Stimulated activated CD4-positive, alpha-beta T cell treated with anti-CD3 and anti-CD28 coated beads, Interleukin-12 subunit alpha, Interleukin-12 subunit beta, amount 100 ng/mL, for 24 hours (primary cell): ENCODE measurements around the gene PEX11A.

Source experiments
- DNase-seq, 2 experiments: peaks; one replicate each; pipeline ENCODE4 v3.0.0-alpha.2; 2020; ENCODE audit warnings: low read depth in 2 of 2

PEX11A gene

DNA sequence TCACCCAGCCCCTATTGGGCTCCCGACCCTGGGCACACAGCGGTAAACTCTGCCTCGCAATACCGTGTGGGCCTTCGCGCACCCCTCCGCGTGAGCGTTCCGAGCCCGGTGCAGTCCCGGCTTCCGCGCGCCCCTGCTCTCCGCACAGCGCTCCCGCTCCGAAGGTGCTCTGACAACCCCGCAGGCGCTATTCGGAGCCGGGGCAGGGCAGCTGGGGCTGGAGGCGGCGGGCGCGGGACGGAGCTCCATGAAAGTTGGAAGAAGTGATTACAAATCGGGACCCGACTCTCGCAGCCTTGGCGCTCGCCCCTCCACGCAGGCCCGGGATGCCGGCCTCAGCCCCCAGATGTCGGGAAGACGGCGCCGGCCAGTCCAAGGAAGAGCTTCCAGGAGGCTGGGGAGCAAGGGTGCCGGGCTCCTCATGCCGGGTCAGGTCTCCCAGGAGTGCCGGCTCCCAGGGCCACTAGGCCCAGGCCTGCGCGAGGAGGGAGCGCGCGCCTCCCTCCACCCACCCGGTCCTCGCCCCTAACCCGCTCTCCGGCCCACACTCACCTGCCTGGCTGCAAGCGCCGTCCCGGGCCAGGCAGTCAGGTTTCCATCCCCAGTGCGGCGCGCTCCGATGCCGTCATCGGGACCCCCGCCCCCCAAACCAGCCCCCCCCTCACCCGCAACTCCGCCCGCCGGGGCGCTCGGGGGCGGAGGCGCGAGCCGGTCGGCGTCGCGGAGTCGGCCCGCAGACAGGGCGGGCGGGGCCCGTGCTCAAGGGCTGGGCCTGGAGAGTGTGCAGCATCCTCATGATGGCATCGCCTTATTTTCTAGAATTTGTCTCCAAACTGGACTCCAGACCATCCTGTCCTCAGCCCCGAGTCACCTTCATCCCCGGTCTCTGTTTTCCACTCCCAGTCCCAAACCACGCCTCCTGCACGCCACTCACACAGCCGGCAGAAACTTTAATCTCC, 35.4 kb downstream of the PEX11A start, which contains the start of gene KIF7:
Gene KIF7, minus strand, starts transcription at position 621 of the 959 bp plus-strand sequence. CDS start 2,537 bp downstream, outside the sequence.
- DNase-seq: peak in 1 of 2 experiments; percentile 7

DNA sequence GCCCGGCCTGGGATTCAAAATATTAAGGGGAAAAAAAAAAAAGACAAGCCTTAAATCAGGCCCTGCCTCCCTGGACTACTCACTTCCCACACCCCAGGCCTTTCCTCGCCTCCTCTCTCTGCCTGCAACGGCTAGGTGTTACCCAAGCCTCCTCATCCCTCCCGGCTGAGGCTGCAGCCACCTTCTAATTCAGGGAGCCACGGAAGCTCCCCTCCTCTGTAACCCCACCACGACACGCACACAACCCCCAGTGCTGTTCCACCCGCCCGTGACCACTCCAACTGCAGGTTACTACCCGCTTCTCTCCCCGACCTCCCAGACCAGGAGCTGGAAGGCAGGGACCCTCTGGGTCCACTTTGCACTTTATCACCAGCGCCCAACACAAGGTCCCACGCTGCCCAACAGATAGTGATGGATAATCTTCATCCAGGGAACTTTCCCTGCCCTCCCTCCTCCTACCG, 36.2 kb downstream of the PEX11A start:
- no peak for DNase-seq

DNA sequence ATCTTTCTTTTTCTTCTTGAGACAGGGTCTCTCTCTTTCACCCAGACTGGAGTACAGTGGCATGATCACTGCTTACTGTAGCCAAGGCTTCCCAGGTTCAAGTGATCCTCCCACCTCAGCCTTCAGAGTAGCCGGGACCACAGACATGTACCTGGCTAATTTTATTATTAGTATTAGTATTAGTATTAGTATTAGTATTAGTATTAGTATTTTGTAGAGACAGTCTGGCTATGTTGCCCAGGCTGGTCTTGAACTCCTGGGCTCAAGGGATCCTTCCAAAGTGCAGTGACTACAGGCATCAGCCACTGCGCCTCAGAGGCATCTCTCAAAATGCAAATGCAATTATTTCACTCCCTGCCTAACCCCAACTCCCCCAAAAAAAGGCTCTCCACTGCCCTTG, 37.0 kb downstream of the PEX11A start:
- no peak for DNase-seq

DNA sequence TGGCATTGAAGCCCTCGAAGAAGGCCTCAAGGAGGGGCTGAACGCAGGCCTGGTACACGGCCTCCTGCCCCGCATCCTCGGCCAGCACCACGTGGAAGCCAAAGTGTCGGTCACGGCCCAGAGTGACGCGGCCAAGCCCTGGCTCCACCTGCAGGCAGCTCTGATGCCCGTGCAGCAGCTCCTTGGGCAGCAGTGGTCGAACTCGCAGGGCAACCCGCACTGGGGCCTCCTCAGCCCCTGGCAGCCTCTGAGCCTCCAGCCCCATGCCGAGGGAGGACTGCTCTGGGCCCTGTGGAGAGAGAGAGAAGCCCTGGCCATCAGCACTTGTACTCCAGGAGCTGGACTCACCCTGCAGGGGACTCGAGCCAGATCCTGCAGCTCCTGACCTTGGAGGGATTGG, 37.9 kb downstream of the PEX11A start:
- no peak for DNase-seq

DNA sequence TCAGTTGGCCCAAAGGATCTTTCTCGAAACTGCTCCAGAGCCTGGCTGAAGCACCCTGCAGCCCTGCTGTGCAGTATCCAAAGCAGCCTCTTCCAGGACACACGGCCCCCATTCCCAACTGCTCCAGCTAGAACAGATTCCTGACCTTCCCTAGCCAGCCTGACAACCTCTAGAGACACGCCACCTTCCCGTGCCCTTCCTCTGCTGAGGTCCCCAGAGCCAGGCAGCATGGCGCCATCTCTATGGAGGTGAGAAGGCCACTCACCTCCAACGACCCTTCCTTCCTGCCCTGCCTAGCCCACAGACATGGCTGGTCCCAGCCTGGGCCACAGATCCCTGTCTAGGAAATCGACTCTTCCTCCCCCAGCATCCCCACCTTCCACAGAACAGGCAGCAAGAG, 38.4 kb downstream of the PEX11A start:
- no peak for DNase-seq

DNA sequence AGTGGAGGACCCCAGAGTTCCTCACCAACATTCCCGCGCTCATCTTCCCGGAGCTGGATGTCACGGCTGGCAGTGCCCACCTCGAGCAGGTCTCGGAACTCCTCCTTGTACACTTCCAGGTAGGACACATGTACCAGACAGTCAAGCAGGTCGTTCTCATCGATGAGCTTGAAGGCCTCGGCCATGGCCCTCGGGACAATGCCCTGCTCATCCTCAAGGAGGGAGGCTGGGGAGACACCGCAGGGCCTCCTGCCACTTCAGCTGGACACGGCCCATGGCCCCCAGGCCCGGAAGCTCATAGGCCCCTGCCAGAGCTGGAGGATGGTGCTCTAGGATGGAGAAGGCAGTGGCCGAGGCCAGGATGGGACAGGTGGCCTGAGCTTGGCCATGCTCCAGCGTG, 40.8 kb downstream of the PEX11A start:
- no peak for DNase-seq

DNA sequence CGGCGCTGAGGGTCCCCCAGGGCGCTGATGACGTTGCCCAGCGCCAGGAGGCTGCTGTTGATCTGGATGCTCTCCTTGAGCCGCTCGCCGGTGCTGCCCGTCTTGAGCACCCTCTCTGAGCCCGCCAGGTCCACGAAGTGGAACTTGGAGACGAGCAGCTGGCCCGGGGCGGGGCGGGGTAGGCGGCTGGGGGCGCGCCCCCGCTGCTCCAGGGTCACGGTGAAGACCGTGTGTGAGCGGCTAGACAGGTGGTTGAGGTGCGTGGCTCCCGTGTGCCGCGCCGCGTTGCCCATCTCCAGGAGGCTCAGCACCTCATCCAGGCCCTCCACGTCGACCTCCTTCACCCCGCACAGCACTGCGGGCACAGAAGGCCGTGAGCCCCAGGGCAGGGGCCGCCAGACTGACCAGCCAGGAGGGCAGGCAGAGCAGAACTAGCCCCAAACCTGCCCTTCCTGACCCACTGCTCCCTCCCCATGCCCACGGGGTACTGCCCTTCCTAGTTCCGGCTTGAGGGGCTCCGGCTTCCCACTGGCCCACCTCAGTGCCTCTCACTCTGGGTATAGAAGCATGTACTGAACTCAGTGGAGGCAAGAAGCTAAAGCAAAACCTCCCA, 41.4 kb downstream of the PEX11A start:
- no peak for DNase-seq

DNA sequence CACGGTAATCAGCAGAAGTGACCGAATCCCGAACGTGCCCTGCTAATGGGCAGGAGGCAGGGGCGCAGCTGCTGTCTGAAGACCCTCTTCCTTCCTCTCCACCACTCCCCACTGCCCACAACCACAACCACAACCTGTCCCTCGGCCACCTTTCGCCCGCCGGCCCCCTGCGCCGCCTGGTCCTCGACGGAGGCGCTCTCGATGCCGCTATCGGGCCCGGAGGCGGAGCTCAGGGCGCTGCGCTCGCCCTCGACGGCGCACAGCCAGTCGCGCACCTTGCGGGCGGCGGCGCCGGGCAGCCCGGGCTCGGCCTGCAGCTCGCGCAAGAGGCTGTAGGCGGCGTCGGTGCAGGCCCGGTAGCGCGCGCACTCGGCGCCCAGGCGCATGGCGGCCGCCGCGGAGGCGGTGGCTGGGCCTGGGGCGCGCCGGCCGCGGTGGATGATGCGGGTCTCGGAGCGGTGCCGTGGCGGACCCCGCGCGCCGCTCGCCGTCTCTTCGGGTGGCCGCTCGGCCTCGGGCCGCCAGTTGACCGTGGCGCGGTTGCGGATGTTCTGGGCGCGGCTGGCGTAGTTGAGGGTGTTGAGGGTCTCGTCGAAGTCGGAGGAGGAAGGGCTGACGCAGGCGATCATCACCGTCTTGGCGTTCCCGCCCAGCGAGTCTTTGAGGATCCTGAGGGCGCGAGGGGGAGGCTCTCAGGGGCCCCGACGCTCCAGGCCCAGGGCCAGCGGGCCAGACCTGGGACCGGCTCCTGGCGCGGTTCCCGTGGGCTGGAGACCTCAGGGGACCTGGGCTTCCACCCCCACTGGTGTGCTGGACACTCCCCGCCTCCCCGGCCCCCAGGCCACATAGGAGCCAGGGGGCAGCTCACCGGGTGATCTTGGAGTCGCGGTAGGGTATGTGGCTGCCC, 42.2 kb downstream of the PEX11A start:
- DNase-seq: no peak

DNA sequence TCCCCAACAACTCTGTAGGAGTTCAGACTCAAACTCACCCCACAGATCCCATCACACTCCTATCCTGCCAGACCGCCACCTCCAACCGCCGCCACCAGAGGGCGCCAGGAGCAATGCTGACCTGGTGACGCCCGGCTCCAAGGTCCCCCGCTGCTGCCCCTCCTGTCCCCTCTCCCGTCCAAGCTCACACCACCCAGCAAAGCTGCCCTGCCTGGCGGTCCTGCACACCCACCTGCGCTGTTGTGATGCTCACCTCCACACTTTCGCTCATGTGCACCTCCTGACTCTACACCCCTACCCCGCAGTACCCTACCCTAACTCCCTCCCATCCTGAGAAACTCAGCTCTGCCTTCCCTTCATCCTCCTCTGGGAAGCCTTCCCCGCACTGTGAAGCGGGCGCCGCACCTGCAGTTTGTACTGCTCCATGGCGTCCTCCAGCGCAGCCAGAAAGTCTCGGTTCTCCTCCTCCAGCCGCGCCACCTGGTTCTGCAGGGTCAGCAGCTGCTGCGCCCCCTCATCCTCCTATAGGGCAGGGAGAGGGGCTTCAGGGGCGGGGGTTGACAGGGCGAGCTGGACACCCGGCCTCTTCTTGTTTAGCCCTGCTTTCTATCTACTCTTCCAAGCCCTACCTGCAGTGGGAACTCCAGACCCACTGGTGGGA, 43.2 kb downstream of the PEX11A start:
- DNase-seq: peak in 1 of 2 experiments; percentile 71

DNA sequence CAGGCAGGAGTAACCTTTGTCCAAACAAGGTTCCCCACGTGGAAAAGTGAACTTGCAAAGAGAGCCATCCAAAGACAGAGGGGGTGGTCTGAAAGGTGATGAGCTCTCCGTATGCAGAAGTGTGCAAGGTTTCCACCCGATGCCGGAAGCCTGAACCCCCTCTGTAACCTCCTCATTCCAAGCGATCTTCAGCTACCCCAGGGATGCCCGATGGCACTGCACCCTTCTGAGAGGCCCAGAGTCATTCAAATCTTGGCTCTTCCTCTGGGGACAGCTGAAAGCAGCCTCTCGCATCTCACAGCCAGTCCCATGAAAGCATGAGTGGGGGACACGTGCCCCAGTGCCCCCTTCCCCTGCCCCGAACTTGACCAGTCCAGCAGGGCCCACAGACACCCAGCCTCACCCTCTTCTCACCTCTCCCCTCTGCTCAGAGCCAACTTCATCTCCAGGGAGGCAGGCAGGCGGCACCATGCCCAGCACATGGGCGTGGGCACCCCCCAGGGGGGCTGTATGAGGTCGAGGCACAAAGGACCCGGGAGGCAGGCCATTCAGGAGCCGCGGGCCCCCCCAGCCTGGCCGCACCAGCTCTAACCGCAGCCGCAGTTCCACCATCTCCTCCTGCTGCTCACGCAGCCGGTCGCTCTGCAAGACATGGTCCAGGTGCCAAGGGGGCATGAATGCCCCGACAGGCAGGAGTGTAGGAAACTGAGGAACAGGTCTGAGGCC, 44.0 kb downstream of the PEX11A start:
- DNase-seq: no peak

DNA sequence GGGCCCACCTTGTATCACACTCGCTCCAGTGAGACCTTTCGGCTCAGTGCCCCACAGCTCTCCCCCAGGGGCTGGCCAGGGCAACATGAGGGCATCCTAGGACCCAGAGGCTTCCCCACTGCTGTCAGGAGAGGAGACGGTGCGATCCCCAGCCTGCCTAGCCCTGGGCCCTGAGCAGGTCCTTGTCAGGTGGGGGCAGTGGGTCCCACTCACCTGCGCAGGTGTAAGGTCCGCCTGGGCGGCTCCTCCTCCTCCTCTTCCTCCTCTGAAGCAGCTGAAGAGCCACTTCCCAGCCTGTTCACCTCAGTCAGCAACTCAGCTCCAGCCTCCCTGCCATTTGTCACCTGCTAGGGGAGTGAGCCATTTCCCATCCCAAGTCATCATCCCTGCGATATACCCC, 44.9 kb downstream of the PEX11A start:
- DNase-seq: no peak

DNA sequence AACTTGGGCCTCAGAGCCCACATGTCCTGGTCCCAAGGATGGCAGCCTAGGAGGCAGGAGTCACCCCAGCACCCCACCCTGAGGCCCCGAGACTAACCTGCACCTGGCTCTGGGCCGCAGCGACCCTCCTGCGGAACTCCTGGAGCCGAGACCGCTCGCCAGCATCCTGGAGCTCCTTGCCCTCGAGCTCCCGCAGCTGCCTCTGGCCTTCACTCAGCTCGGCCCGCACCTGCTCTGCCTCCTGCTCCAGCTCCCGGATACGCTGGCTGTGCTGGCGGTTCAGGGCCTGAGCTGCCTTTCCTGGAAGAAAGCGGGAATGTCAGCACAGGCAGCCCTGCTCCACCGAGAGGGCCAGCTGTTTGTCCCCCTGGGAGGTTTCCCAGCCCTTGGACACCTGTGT, 48.4 kb downstream of the PEX11A start:
- DNase-seq: no peak

DNA sequence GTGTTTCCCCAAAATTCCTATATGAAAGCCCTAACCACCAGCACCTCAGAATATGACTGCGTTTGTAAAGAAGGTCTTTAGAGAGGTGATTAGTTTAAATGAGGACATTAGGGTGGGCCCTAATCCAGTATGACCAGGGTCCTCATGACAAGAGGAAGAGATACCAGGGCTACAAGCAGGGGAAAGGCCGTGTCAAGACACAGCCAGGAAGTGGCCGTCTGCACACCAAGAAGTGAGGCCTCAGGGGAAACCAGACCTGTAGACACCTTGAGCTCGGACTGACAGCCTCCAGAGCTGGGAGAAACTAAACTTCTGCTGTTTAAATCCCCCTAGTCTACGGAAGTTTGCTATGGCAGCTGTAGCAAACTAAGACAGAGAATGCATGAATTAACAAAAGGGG, 49.5 kb downstream of the PEX11A start:
- DNase-seq: no peak

DNA sequence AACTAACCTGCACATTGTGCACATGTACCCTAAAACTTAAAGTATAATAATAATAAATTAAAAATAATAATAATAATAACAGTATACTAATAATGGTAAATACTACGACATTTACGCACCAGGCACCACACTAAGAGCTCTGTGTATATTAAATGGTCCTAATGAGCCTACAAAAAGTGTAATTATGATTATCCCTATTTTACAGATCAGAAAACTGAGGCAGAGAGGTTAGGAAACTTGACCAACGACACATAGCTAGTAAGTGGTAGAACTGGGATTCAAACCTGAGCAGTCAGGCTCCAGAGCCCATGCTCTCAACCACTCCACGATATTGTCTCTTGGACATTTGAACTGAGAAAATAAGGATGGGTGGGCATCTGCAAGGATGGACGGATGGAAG, 50.3 kb downstream of the PEX11A start:
- DNase-seq: no peak

DNA sequence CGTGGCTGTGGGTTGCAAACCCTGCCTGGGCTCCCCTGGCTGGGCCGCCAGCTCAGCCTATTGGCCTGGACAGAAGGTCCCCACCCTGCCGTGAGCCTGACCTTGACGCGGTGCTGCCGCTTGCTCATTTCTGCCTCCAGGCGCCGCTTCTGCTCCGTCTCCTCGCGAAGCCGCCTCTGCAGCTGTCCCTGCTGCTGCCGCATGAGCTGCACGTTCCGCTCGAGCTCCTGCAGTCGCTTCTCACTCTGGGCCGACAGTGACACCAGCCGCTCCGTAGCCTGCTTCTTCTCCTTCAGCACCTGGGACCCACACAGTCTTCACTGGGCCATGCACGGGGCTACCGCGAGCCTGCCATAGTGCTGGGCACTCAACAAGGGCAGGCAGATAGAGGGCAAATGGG, 57.0 kb downstream of the PEX11A start:
- DNase-seq: no peak

DNA sequence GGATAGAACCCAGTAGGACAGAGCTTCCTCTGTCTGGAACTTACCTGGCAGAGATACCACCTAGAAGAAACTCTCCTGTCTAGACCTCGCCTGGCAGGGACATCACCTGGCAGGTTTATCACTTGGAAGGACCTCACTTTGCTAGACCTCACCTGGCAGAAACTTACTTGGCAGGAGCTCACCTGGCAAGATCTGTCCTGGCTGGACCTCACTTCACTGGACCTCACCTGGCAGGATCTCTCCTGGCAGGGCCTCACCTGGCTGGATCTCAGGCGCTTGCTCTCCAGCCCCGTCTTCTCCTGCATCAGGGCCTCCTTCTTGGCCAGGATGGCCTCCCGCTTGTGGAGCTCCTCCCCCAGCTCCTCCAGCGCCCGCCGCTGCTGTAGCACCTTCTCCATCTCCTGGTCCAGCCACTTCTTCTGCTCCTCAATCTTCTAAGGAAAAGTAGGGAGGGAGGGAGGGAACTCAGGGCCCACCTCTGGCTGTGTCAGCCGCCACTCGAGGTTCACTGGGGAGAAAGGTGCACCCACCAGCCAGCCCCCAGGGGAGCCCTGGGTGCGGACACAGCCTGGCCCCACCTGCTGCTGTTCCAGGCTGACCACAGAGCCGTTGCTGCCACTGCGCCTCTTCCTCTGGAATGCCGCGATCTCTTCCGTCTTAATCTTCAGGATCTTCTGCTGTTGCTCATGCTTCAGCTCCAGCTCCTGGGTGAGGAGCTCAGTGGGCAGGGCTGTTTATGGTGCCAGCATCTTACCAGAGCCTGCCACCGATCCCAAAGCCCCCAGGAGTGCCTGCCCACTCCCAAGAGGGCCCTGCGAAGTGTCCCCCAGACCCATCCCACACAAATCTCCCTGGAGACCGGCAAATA, 57.8 kb downstream of the PEX11A start:
- no peak for DNase-seq

DNA sequence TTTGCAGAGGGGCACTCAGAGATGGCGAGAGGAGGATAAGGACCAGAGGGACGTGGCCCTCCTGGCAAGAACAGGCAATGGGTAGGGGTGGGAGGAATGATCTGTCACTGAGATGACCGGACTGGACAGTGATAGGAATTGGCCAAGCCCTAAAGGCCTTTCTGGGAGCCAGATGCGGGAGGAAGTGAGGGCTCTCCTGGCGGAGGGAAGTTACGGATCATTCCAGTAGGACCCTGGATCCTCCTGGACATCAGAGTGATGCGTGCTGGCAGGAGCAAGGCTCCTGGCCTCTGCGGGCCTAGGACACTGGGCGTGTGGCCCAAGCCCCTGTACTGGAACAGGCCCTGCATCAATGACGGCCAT, 58.7 kb downstream of the PEX11A start:
- DNase-seq: no peak
